Esophagus squamous epithelium (tissue), 4 donors: ENCODE results near the gene ADPRS.

Experiments
- CTCF ChIP-seq, 6 experiments: fragments of 450-650 bp in 4 of 6; fragments of 200-600 bp in 2 of 6; sonication (generic) in 2 of 6; IDR thresholded peaks; one replicate each; pipeline ENCODE4 v1.5.1; 2016 to 2019; ENCODE audit warnings: antibody characterized with exemption in 6 of 6, mild to moderate bottlenecking in 4 of 6, moderate library complexity in 4 of 6
- POLR2A ChIP-seq, 4 donors: fragments of 450-650 bp; IDR thresholded peaks; one replicate each; pipeline ENCODE4 v1.6.1; 2017; ENCODE audit warnings: antibody characterized with exemption in 4 of 4, mild to moderate bottlenecking in 4 of 4, moderate library complexity in 3 of 4

- TF ChIP-seq CTCF (IDR thresholded peaks at IDR 0.05) (no peak), POLR2A (IDR thresholded peaks at IDR 0.05) (no peak)
These were observed 33.0 kb upstream of the ADPRS start for GRCh38 chr1:36055706-36056105.
